ENCODE measurements around the gene RIPK4.

Gene RIPK4

GRCh38 chr21:41766883-41767605 is at the start of gene RIPK4:
Gene RIPK4, minus strand, starts transcription at chr21:41767052. Its CDS starts 11 bp downstream, at chr21:41767041.
- peak; percentile 39 for DNase-seq

DNA sequence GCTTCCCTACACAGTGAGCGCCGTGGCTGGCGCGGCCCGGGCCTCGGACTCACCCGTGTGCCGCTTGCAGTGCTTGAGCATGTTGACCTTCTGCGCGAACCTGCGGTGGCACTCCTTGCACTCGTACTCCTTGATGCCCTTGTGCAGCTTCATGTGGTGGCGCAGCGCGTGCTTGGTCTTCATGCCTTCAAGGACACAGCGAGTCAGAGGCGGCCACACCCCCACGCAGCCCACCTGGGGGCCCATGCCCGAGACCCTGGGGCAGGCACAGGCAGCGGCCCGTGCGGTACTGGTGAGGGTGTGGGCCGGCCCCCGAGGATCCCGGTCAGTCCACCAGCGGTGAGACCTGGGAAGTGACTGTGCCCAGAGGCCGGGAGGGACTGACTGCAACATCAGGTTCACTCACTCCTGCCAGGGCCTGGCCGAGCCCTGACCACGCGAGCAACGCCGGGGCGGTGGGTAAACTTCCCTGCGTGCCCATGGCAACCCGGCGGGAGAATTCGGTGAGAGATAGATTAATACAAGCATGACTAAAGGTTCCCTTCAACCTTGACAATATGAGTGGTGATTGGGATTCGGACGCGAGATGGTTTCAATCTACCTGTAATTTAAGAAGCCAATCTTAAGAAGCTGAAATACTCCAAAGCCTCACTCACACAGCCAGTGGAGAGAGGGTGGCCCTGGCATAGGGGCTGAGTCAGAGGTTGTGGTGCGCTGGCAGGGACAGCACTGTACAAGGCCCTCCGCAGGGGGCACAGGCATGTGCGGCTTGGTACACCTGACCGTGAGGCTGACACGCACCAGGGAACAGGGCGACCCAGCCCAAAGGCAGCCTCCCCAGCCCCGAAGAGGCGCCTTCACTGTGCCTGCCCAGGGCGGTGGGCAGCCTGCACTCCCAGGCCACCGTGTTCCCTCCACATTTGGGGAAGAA is 49.1 kb upstream of the RIPK4 start:
- no peak for DNase-seq

DNA sequence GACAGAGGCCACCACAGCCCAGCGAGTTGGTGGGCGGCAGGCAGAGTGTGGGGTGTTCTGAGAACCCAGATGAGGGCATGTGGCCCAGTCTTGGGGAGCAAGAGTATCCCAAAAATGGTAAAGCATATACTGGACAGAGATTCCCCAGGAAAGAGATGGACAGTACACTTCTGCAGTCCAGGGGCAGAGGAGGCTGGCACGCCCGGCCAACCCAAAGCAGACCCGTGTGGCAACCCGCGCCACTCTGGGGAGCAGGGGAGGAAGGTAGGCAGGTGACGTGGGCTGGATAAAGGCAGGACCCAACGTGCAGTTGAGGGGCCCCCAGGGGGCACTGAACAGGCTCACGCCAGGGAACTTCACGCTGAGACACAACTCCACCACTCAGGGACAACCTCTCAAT is 46.4 kb upstream of the RIPK4 start:
- DNase-seq: no peak

GRCh38 chr21:41812679-41813078 is 45.8 kb upstream of the RIPK4 start:
- no peak for DNase-seq

DNA sequence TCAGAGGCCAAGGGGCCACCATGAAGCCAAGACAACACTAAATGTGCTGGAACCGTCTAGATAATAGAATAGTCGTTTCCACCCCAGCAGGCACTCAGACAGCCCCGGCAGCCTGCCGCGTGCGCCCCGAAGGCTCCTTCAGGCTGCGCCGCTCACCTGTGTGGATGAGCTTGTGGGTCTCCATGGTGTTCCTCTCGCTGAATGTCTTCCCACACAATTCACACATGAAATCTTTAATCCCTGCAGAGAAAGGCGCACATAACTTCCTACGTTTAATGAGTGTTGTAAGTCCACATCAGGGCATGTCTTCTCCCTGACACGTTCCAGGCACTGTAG is 43.7 kb upstream of the RIPK4 start:
- no peak for DNase-seq

- no peak for DNase-seq
These were observed 43.2 kb upstream of the RIPK4 start for GRCh38 chr21:41809891-41810596.

- no peak for DNase-seq
These were observed 42.0 kb upstream of the RIPK4 start for GRCh38 chr21:41808846-41809245.

DNA sequence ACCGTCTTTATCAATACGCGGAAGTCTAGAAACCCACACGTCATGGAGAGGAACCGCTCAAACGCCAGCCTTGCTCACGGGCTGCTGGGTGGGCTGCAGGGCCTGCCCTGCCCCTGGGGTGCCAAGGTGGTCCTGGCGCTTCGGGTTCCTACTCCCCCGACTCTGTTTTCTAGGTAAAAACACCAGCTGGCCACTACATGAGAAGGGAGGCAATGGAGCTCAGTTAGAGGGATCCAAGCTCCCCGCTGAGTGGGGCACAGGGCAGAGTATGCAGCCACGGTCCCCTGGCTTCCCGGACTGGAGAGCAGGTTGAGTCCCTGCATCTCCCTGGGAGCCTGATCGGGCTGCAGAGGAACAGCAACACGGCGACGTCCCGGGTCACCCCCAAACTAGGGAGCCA is 41.2 kb upstream of the RIPK4 start:
- DNase-seq: no peak

- no peak for DNase-seq
These were observed 39.9 kb upstream of the RIPK4 start for GRCh38 chr21:41806773-41807172.

DNA sequence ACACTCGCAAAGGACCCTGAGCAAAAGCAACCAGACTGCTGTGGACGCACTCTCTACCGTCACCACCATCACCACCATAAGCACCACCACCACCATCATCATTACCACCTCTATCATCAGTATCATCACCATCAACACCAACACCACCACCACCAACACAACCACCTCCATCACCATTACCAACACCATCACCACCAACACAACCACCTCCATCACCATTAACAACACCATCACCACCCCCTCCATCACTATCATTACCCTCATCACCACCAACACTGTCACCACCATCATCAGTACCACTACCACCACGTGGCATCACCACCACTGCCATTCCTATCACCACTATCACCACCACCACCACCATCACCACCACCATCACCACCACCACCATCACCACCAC is 38.8 kb upstream of the RIPK4 start:
- no peak for DNase-seq

DNA sequence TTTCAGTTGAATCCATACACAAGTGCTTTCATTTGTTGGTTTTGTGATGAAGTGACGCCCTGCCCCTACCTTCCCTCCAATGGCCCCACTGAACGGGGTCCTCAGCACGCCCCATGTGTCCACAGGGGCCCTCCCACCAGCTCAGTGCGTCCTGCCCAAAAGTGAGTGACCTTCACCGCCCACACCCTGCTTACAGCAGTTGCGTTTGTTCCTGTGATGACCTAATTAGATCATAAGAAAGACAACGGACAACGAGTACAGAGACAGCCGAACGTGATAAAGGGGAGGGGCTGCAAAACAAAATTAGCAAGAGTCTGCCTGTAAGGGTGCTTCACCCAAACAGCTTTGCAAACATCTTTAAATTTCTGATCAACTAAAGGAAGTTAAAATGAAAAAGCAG is 38.2 kb upstream of the RIPK4 start:
- DNase-seq: no peak

- no peak for DNase-seq
These were observed 37.5 kb upstream of the RIPK4 start for GRCh38 chr21:41804381-41804780.

- no peak for DNase-seq
These were observed 36.5 kb upstream of the RIPK4 start for GRCh38 chr21:41803316-41803715.

DNA sequence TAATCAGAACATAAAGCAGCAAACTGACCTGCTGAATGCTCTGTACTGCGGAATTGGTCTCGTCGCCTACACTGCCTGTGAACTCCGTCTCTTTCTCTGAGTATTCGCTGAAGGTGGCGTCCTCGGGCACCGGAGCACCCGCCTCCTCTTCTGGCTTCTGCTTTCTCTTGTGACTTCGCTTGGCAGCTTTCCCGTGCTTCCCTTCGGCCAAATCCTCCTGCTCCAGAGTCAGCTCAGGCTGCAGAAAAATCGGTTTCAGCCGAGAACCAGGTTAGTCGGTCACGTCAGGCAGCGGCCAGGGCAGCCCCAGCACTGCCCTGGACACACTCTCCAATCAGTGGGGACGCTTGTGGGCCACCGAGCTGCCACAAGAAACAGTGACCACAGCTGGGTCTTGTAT is 35.8 kb upstream of the RIPK4 start:
- no peak for DNase-seq

DNA sequence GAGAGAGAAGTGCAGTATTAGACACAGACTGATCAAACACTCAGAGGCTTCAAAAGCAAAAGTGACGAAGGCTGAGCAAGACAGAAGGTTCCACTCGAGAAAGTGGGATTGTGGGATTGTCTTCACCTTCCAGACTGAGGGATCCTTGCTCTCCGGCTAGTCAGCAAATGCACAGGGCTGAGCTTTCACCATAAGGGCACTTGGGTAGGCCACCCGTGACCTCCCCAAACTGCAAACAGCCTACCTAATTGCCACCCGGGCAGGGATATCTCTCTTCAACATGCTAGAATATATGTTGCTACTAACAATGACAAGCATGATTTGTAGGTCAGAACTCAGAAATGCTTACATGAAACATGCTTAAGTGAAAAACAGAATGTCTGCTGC is 35.3 kb upstream of the RIPK4 start:
- DNase-seq: no peak

GRCh38 chr21:41801321-41802197 is 34.7 kb upstream of the RIPK4 start:
- DNase-seq: no peak

DNA sequence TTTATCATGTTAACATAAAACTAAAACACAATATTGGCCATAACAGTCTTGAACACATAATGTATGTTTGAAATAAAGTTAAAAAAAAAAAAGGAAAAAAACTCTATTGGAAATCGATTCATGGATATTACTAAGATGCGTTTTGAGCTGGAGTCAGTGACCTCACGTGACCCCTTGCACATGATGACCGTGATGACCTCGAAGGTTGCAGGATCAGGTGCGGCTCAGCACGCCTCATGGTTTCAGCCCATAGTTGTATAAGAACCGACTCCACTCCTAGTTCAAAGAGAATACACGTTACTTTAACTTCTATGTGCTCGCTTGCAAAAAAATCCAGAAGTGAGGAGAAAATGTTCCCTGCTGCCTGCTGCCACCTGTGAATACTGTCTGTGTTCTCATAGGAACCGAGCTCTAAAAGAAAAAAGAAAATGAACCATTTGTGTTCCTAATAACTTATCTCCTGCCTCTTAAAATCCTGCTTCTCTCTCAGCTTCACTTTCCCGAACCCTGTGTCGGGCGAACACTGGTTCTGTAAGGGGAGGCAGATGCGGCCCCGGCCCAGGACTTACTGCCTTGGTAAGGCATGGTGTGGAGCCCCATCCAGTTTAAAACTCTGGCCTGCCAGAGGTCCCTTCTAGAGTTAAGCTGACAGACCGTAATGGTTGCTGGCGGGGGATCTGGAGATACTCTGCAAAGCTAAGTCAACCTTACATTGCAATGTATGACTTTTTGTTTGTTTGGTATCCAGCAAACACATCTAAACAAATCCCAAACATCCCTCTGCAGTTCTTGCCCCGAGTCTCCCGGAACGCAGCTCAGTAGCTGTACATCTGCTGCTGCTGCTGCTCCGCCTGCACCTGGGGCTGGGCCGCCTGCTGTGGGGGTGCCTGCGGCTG is 33.8 kb upstream of the RIPK4 start:
- DNase-seq: no peak

DNA sequence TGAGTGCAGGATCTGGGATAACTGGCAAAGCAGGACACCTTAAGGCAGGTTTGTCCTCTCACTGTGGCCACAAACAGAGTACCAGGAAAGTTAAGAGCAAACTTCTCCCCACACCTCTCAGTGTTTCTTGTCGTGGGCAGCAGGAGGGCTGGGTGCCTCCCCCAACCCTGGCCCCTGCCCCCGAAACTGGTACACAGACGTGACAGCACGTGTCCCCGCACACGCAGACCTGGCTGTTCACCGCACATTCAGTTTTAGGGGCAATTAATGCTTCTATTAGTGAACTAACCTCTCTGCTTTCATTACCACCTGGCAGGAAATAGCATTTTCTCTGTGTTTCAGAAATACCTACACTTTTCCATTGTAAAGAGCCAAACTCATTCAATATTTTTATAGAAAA is 32.9 kb upstream of the RIPK4 start:
- no peak for DNase-seq

DNA sequence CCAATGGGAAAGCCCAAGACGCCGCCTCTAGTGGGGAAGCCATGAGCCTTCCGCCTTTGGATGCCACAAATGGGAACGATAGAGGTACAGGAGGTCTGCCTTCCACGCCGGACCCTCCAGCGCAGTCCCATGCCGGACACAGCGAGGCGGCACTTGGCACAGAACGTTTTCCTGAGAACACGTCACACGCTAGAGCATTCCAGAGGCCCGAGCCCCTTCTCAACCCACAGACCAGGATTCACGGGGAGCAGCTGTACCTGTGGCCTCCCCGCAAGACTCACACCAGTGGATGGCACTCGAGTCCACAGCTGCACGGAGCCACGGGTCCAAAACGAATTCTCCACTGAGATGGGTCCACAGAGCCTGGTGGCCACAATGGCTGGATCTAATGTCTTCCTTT is 31.5 kb upstream of the RIPK4 start:
- DNase-seq: no peak

- no peak for DNase-seq
These were observed 29.7 kb upstream of the RIPK4 start for GRCh38 chr21:41796476-41797080.

GRCh38 chr21:41795726-41796125 is 28.9 kb upstream of the RIPK4 start:
- DNase-seq: no peak

Data from SHP77 treated with DMSO at 0.1 percent for 48 hours (cell line).